ENCODE results near the gene CYP4F12. TPM values are rescaled to one million over a fixed set of nuclear protein-coding genes. Genes with fewer than 3 reads are reported as not detected.

CYP4F12 gene, protein sequence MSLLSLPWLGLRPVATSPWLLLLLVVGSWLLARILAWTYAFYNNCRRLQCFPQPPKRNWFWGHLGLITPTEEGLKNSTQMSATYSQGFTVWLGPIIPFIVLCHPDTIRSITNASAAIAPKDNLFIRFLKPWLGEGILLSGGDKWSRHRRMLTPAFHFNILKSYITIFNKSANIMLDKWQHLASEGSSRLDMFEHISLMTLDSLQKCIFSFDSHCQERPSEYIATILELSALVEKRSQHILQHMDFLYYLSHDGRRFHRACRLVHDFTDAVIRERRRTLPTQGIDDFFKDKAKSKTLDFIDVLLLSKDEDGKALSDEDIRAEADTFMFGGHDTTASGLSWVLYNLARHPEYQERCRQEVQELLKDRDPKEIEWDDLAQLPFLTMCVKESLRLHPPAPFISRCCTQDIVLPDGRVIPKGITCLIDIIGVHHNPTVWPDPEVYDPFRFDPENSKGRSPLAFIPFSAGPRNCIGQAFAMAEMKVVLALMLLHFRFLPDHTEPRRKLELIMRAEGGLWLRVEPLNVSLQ
- not detected for total RNA-seq

DNA sequence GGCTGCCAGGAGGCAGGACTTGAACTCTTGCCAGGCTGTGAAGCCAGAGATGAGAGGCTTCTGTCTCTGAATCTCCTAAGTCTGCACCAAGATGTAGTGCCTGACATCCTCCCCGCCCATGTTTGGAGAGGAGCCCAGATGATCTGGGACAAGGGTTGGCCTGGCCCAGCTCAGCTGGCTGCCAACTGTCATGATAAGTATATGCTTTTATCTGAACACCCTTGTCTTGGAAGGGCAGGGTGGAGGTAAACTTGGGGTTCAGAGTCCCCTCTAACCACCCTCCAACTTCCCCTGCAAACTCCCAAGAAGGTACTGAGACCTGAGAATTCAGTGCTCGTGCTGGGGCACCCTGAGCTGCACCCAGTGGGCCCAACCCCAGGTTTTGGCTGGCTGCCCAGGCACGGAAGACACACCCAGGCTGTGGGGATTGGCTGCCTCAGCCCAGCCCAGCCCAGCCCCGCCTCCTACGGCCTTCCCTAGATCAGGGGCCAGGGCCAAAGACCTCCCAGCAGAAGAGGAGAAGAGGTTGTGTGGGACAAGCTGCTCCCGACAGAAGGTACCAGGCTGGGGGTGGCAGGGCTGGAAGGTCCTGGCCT is at the start of gene CYP4F12:
Gene CYP4F12, plus strand, starts transcription at position 508 of the 596 bp plus-strand sequence. CDS start 443 bp downstream, outside the sequence.
- Mint-ChIP-seq H3K4me1 (ENCODE audit: low read depth) (peaks cover 16% of the 10 kb centered on the region), H3K4me3 (no peak within 1 kb of the TSS), H3K9me3 (no peaks in the 10 kb centered on the region), H3K36me3 (ENCODE audit: insufficient read depth) (no peaks in the 10 kb centered on the region), H3K27me3 (ENCODE audit: low read depth) (no peaks in the 10 kb centered on the region)
- DNase-seq (no peak), ATAC-seq (peak in 1 of 2 donors; percentile 42)

- ATAC-seq (no peak), DNase-seq (no peak)
- H3K9me3 Mint-ChIP-seq: no peaks in the 10 kb centered on the region
- H3K36me3 Mint-ChIP-seq (ENCODE audit: insufficient read depth): no peaks in the 10 kb centered on the region
- peaks cover 29% of the 10 kb centered on the region for H3K27me3 Mint-ChIP-seq (ENCODE audit: low read depth)
- no peak overlapping the region for H3K4me3 Mint-ChIP-seq
- no peaks in the 10 kb centered on the region for H3K4me1 Mint-ChIP-seq (ENCODE audit: low read depth)
Measured at GRCh38 chr19:15623711-15624318, 49.1 kb upstream of the CYP4F12 start.

DNA sequence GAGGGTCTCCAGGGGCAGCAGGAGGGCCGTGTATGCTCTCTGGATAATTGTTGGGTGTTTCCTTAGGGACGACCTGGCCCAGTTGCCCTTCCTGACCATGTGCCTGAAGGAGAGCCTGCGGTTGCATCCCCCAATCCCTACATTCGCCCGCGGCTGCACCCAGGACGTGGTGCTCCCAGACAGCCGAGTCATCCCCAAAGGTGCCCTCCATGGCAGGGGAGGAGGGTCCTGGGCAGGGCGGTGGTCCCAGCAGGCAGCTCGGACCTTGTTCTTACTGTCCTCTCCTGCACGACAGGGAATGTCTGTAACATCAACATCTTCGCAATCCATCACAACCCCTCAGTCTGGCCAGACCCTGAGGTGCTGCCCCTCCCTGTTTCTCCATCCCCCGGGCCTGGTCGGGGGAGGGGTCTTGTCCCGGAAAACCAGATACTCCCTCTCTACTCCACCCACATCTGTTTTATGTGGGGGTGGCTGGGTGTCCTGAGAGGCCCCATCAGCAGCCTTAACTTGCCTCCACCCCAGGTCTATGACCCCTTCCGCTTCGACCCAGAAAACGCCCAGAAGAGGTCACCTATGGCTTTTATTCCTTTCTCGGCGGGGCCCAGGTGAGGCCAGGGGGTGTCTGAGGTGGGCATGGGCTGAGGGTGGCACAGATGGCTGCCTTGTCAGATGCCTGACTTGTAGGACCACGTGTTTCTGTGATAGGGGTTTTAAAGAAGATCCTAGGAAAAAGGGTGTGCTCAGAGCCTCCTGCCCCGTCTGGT is 44.5 kb upstream of the CYP4F12 start:
- Mint-ChIP-seq H3K4me1 (ENCODE audit: low read depth) (peaks cover 3% of the 10 kb centered on the region), H3K36me3 (ENCODE audit: insufficient read depth) (no peaks in the 10 kb centered on the region), H3K27me3 (ENCODE audit: low read depth) (peaks cover 8% of the 10 kb centered on the region), H3K4me3 (no peak overlapping the region), H3K9me3 (no peaks in the 10 kb centered on the region)
- ATAC-seq (no peak), DNase-seq (no peak)

DNA sequence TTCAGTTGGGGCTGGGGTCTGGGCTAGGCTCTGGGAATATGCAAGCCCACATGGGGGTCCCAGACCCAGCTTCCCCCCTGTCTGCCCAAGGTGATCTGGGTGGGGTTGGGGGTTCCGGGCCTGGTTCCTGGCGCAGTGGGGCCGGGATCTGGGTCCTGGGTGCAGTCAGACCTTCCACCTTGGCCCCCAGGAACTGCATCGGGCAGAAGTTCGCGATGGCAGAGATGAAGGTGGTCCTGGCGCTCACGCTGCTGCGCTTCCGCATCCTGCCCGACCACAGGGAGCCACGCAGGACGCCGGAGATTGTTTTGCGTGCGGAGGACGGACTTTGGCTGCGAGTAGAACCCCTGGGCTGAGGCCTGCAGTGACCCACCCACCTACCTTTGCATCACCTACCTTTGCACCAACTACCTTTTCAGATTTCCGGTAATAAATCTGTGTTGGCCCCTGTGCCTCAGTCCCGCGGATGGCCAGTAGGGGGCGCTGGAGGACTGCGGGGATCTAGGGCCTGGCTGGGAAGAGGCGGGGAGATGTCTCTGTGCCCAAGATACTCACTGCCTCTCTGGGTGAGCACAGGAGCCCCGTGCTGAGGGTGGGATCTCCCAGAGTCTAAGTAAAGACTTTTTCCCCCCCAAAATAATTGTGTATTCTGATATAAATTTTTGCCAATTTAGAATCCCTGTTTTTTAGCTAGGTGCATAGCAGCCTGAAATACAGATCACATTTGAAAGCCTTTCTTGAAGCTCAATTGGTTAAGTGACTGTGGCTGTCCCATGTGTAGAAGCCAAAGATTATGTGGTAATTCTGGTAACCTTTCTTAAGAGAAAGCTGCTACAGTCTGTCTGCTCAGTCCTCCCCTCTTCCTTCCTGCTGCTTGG is 43.6 kb upstream of the CYP4F12 start:
- DNase-seq: peak; percentile 94
- Mint-ChIP-seq H3K36me3 (ENCODE audit: insufficient read depth) (no peaks in the 10 kb centered on the region), H3K27me3 (ENCODE audit: low read depth) (peaks cover 8% of the 10 kb centered on the region), H3K4me3 (no peak overlapping the region), H3K9me3 (no peaks in the 10 kb centered on the region), H3K4me1 (ENCODE audit: low read depth) (peaks cover 3% of the 10 kb centered on the region)
- peak; percentile 94 to 96 for ATAC-seq

- H3K9me3 Mint-ChIP-seq: no peaks in the 10 kb centered on the region
- peaks cover 3% of the 10 kb centered on the region for H3K4me1 Mint-ChIP-seq (ENCODE audit: low read depth)
- peaks cover 23% of the 10 kb centered on the region for H3K27me3 Mint-ChIP-seq (ENCODE audit: low read depth)
- DNase-seq: peak; percentile 27
- no peak overlapping the region for H3K4me3 Mint-ChIP-seq
- ATAC-seq: peak in 1 of 2 donors; percentile 59
- no peaks in the 10 kb centered on the region for H3K36me3 Mint-ChIP-seq (ENCODE audit: insufficient read depth)
Measured at GRCh38 chr19:15631817-15632216, 41.1 kb upstream of the CYP4F12 start.

- ATAC-seq: no peak
- no peaks in the 10 kb centered on the region for H3K9me3 Mint-ChIP-seq
- no peak overlapping the region for H3K4me3 Mint-ChIP-seq
Measured at GRCh38 chr19:15633082-15633835, 39.6 kb upstream of the CYP4F12 start.

GRCh38 chr19:15634105-15634504 is 38.8 kb upstream of the CYP4F12 start:
- H3K4me1 Mint-ChIP-seq (ENCODE audit: low read depth): peaks cover 3% of the 10 kb centered on the region
- DNase-seq: no peak
- no peak overlapping the region for H3K4me3 Mint-ChIP-seq
- no peaks in the 10 kb centered on the region for H3K9me3 Mint-ChIP-seq
- peaks cover 20% of the 10 kb centered on the region for H3K27me3 Mint-ChIP-seq (ENCODE audit: low read depth)
- ATAC-seq: no peak
- no peaks in the 10 kb centered on the region for H3K36me3 Mint-ChIP-seq (ENCODE audit: insufficient read depth)

More at GRCh38 chr19:15633082-15633835, 39.6 kb upstream of the CYP4F12 start:
- H3K4me1 Mint-ChIP-seq (ENCODE audit: low read depth): peaks cover 3% of the 10 kb centered on the region
- DNase-seq: no peak
- no peaks in the 10 kb centered on the region for H3K36me3 Mint-ChIP-seq (ENCODE audit: insufficient read depth)
- peaks cover 21% of the 10 kb centered on the region for H3K27me3 Mint-ChIP-seq (ENCODE audit: low read depth)

DNA sequence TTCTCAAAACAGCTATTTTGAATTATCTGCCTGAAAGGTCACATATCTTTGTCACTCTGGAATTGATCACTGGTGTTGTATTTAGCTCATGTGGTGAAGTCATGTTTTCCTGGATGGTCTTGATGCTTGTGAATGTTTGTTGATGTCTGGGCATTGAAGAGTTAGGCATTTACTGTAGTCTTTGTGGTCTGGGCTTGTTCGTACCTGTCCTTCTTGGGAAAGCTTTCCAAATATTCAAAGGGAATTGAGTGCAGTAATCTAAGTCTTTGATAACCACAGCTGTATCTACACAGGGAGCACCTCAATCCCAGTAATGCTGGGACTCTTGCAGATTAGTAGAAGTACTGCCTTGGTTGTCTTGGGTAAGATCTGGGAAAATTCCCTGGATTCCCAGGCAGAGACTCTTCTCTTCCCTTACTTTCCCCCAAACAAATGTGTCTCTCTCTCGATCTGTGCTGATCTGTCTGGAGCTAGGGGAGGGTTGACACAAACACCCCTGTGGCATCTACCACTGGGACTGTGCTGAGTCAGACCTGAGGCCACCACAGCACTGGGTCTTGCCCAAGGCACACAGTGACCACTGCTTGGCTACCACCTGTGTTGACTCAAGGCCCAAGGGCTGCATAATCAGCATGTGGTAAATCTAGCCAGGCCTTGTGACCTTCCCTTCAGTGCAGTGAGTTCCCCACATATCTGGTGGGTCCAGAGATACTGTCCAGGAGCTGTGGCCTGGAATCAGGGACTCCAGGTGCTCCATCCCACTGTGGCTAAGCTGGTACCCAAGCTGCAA is 37.7 kb upstream of the CYP4F12 start:
- Mint-ChIP-seq H3K27me3 (ENCODE audit: low read depth) (peaks cover 22% of the 10 kb centered on the region), H3K9me3 (no peaks in the 10 kb centered on the region), H3K4me1 (ENCODE audit: low read depth) (peaks cover 3% of the 10 kb centered on the region), H3K36me3 (ENCODE audit: insufficient read depth) (no peaks in the 10 kb centered on the region), H3K4me3 (no peak overlapping the region)
- ATAC-seq: no peak
- DNase-seq: no peak

- H3K27me3 Mint-ChIP-seq (ENCODE audit: low read depth): peaks cover 22% of the 10 kb centered on the region
- ATAC-seq (no peak), DNase-seq (no peak)
- H3K4me1 Mint-ChIP-seq (ENCODE audit: low read depth): peaks cover 3% of the 10 kb centered on the region
- no peaks in the 10 kb centered on the region for H3K9me3 Mint-ChIP-seq
- H3K36me3 Mint-ChIP-seq (ENCODE audit: insufficient read depth): no peaks in the 10 kb centered on the region
- H3K4me3 Mint-ChIP-seq: no peak overlapping the region
Measured at GRCh38 chr19:15636026-15636425, 36.9 kb upstream of the CYP4F12 start.

GRCh38 chr19:15639596-15639995 is 33.3 kb upstream of the CYP4F12 start:
- peaks cover 22% of the 10 kb centered on the region for H3K27me3 Mint-ChIP-seq (ENCODE audit: low read depth)
- H3K4me3 Mint-ChIP-seq: no peak overlapping the region
- DNase-seq (no peak), ATAC-seq (no peak)
- no peaks in the 10 kb centered on the region for H3K36me3 Mint-ChIP-seq (ENCODE audit: insufficient read depth)
- H3K4me1 Mint-ChIP-seq (ENCODE audit: low read depth): peaks cover 3% of the 10 kb centered on the region
- H3K9me3 Mint-ChIP-seq: no peaks in the 10 kb centered on the region

- Mint-ChIP-seq H3K36me3 (ENCODE audit: insufficient read depth) (no peaks in the 10 kb centered on the region), H3K4me3 (no peak within 1 kb of the TSS), H3K4me1 (ENCODE audit: low read depth) (peaks cover 3% of the 10 kb centered on the region), H3K9me3 (no peaks in the 10 kb centered on the region), H3K27me3 (ENCODE audit: low read depth) (peaks cover 14% of the 10 kb centered on the region)
- DNase-seq (no peak), ATAC-seq (no peak)
Measured at GRCh38 chr19:15640294-15640903, 32.5 kb upstream of the CYP4F12 start, which contains the start of gene CYP4F3. TSS of gene CYP4F3 (plus strand) at chr19:15640897. CDS start at chr19:15641416, 519 bp downstream.
